Activated CD4-positive, CD25-positive, alpha-beta regulatory T cell treated with anti-CD3 and anti-CD28 coated beads, Interleukin-2, amount 50 U/mL, for 16 hours (primary cell): ENCODE results near the gene NAALADL2.
"Not testable (repeated sequence)": the region's sequence is repeated elsewhere in the genome, so short reads cannot be mapped to it uniquely, and the experiment has no call there.

Experiments
- DNase-seq: peaks from one replicate; pipeline ENCODE4 v3.0.0-alpha.2; 2020; ENCODE audit warnings: low read depth, low spot score

NAALADL2 gene

DNA sequence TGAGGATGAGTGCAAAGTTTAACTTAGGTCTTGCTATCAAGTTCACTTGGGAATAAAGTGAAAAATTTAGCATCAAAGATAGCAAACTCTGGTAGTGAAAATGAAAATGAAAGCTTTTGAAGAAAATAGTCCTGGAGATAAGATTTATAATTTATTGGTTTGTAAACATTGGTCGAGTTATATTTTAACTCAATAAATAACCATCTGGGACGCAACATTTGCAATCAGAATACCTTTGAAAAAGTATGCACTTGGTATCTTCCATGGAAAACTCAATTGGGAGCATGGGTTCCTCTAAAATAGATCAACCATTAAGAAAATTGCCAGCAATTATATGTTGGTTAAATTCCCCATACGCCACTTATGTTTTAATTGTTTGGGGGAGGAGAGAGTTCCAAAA, 209.5 kb downstream of the NAALADL2 start:
- no peak for DNase-seq

DNA sequence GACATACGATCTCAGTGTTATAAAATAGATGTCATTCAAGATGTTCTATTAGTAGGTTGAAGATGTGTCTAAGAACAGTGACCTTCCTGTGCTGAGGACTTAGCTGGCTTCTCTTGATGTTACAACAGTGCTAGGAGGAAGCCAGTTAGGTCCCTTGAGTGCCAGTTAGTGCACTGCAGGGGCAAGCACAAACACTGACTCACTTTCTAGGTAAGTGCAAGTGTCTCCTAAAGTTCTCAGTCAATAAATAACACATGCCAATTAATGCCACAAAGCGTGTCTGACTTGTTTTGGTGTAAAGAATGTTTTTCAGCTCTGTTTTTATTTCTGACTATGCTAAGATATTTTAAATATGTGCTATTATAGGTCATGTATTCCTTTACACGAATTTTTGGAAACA, 211.8 kb downstream of the NAALADL2 start:
- no peak for DNase-seq

DNA sequence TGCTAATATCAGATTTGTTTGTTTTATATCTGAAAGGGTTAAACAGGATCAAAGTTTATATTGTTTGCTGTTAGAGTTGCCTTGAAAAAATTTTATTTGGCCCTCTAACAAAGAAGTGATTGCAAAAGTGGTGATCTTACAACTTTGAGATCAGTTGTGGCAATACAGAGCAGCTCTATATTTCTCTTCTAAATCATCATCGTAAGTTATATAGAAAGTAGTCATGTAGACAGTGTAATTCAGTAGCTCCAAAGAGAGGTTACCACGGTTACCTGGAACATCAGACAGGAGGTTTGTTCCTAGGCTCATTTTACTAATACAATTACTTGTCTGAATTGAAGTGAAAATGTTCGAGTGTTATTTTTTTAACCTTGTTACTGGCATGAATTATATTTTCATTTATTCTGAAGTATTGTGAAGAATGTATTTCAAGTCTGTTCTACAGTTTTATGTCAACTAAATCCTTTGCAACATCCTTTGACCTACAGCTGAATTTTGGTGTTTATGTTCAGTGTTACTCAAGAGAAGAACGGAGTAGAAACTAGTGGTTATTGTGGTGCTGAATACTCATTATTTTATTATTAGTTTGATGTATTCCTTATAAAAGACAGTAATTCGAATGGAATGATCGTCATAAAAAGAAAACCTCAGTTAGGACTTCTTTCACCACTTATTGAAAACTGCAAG, 214.2 kb downstream of the NAALADL2 start:
- no peak for DNase-seq

DNA sequence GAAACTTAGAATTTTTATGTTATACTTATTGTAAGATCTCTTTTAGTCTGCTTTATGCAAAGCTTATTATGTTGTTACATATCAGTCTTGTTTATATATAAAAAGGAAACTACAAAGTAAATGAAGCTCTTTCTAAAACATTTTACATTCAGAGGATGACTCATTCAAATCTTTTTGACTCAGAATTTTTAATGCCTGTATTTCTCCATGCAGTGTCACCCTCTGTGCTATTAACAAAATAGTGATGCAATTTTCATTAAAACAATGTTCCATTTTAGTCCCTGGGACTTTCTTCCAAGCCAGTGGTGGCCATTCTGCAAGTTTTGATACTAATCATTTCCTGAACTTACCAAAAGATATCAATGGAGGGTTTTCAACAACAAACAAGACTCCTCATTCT, 216.1 kb downstream of the NAALADL2 start:
- no peak for DNase-seq

DNA sequence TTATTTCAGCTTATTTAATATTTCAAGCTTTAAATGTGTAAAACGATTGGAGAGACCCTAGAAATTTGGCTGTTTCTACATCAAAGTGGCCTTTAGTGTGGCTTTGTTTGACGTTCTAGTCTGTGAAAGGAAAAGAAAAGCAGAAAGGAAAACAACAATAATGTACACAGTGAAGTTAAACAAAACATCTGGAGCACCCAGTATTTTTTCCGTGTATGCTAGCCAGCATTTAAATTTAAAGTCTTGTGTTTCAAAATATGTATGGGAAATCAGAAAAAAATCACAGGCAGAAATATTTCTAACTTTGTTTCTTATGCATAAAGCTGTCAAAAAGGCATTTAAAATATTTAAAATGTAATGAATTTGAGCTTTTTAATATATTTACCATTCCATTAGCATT, 218.1 kb downstream of the NAALADL2 start:
- DNase-seq: no peak

DNA sequence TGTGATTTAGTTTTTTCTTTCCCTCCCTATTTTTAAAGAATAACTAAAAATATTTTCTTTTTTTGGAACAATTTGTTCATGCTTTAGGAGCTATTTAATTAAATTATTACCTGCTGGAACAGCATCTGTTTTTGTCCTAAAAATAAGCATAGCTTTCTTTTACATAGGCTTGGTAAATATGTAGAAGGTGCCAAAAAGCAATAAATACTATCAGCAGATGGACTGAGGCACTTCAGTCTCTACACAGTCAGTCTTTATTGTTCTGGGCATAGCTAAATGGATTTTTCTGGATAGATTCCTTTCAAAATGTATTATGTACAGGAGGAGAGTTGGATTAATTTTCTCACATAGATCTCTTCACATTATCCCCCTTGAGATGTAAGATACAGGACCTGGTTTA, 223.5 kb downstream of the NAALADL2 start:
- no peak for DNase-seq

DNA sequence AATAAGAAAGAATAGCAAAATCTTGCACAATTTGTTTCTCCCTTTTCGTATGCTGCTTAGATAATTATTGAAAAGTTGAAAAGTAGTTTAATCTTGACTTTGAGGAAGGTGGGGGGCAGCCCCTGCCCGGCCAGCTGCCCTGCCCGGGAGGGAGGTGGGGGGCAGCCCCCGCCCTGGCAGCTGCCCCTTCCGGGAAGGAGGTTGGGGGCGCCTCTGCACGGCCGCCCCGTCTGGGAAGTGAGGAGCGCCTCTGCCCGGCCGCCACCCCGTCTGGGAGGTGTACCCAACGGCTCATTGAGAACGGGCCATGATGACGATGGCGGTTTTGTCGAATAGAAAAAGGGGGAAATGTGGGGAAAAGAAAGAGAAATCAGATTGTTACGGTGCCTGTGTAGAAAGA, 228.0 kb downstream of the NAALADL2 start:
- DNase-seq: not testable (repeated sequence)

DNA sequence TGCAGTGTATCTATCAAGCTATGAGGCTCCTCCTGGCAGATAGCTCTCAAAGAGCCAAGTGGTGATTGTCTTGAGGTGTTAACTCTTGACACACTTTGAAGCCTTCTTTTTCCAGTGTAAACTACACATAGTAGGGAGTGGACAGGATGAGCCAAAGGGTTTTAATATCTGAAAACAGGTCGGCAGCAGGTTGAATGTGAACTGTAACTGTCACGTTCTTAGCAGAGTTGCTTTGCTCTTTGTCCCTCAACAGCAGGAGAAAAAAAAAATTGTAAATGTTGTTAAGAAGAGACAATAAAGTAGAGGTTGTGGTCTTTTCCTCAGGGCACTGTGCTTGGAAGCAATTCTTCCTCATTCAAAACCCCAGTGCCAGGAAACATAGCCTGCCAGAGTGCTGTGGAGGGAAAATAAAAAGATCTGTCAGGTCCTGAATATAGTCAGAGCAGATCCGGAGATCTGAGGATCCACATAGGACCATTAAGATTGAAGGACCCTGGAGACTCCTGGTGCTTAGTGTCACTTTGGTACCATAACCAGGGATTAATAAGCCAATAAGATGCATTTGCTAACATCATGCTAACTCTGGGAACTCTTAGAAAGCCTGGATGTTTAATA, 229.7 kb downstream of the NAALADL2 start:
- no peak for DNase-seq

DNA sequence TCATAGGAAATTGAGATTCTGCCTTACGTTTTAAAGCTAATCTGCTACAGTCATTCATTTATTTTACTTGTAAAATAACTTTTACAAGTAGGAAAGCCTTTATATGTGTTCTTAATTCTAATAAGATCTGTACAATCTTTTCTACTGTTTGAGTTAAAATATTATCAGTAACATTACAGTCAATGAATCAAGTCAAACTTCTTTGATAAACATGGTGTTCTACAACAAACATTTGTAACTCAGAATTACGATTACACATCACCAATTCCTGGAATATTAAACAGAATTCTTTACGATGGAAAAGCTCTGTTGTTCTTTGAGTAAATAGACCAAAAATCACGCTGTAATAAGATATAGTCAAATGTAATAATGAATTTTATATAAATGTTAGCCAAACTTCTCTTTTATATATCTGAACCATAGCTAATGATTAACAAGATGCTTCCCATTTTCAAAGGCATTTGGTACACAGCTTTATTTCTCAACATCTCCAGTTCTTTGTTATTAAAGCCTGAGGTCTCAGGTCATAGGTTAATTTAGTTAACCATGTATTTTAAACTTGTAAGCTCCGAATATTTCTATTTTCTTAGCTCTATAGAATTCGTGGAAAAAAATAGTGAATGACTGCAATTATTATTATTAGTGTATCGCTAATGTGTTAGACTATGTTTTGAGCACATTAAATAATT, 232.4 kb downstream of the NAALADL2 start:
- no peak for DNase-seq

DNA sequence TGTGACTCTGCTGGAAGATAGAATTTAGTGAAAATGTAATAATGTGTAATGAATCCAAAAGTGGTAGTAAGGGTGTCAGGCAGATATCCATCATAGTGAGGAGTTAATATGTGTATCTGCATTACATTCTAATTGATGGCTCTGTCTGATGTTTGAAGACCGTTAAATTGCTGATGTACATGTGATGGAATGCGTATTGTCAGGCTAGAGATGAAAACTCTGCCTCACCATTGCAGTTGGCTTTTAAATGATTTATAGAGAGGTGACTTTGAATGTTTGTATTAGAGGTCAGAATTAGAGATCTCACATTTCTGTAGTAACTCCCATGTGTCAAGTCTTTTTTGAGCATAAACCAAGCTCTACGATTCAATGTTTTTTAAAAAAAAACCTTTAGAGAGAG, 234.6 kb downstream of the NAALADL2 start:
- no peak for DNase-seq

DNA sequence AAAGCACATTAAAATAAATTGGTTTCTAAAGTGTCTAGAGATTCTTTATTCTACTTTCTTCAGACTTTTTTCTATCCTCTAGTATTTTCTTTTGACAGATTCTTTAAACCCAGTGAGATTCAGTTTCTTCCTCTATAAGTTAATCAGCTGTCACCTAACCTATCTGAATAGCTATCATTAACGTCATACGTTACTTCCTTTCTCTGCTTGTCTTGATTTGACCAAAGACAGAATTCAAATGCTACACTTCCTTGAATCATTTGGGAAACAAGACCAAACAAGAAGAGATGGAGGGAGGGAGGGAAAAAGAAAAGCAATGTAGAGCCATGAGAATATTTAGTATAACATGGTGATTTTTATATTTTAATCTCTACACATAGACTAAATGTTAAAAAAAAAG, 235.2 kb downstream of the NAALADL2 start:
- no peak for DNase-seq

DNA sequence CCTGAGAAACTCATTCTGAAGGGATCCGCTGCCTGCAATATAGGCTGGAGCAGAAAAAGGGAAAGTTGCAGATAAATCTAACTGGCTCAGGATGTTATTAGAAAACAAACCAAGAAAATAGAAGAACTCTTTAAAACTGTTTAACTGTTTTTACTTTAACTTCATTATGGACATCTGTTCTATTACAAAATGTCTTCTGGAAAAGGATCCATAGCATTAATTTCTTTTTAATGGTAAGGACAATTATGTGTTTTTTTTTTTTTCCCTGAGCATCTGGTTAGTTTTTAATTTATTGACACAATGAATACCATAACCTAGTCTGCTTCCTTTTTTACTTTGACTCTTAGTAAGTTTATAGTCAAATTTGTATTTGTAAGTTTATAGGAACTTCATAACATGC, 239.5 kb downstream of the NAALADL2 start:
- no peak for DNase-seq

DNA sequence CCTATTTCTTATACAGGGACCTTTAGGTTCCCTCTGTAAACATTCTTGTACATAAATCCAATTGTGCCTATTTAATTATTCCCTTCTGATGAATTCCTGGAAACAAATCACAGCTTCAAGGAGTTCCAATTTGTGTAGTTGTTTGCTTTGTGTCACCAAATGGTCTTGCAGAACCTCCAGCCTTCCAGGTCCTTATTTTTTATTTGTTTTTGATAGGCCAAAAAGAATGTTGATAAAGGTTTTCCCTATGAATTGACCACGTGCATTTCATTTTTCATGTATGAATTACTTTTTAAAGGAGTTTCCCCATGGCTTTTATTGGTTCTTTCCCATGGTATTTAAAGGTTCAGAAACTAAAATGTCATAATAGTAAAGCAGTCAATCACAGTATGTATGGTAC, 243.0 kb downstream of the NAALADL2 start:
- no peak for DNase-seq

DNA sequence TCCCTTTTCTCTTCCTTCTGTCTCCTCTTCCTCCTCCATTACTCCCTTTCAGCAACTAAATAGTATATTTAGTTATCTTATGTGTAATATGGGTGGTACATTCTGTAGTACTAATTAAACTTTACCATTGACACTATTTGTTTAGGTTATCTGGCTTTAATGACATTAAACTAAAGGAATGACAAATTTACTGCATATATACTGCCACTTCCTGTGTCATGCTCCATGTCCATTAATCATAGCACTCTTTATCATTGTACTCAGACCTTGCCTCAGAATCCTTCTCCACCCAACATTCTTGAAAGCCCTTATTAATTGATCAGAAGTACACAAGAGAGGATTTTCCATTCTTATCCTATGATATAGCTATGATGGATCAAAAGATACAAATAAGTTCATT, 244.2 kb downstream of the NAALADL2 start:
- DNase-seq: no peak

DNA sequence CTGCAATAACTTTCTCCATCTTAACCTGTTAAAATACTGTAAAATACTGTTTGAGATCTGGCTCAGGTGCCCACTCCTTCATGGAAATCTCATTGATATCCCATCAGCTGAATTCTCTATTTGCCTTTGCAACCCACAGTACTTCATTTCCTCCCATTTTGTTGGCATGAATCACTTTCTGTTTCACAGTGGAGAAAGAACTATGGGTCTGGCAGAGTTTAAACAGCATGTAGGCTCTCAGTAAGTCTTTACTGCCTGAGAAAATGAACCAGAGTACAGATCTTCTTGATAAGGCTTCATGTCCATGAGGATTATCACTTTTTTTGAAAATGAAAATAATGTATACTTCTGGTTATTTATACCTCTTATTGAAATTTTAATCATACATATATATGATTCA, 245.9 kb downstream of the NAALADL2 start:
- no peak for DNase-seq

DNA sequence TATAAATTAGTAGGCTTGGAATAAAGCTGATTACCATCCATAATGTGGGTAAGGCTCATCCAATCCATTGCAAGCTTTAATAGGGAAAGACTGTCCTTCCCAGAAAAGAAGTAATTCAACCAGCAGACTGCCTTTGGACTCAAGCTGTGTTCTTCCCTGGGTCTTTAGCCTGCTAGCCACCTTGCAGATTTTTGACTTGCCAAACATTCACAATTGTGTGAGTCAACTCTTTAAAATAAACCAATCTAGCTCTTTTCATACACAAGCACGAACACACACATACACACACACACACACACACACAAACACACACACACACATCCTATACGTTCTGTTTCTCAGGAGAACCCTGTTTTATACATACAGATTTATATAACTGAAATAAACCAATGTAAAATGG, 248.1 kb downstream of the NAALADL2 start:
- no peak for DNase-seq

DNA sequence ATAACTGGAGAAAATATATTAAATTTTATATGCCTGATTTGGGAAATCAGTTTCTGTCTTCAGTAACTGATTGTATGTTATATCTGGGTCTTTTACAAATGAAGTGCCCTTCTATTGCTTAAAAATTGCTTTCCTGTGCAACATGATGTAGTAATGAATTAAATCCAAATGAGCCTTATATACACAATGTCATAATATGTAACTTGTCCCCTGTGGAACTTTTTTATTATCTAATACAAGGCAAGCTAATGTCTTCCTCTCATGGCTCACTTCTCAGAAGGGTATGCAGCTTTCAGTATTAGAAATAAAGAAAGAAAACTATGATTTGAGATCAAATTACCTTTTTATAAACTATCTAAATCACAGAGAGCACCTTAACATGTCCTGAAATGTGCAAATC, 248.9 kb downstream of the NAALADL2 start:
- no peak for DNase-seq

DNA sequence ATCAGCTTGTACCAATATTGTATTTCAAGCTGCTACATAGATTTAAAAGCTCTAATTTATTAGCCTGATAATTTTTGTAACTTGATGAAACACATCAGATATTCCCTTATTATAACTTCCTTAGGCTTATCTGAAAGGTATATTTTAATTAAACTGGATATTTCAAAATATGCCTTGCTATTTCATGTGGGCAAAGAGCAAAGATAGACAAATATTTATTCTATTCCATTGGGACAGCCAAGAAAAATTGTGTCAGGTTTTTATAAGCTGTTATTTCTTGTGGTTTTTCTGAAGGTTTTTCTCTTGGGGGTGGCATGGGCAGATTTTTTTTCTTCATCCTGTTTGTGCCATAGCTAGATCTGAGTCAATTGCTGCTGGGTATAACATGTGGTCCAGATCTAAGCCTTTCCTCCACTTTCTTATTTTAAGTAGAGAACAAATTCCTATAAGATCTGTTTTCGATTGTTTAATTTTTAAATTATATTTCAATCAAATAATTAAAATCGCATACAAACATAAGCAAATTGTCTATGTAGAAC, 249.5 kb downstream of the NAALADL2 start:
- DNase-seq: no peak

DNA sequence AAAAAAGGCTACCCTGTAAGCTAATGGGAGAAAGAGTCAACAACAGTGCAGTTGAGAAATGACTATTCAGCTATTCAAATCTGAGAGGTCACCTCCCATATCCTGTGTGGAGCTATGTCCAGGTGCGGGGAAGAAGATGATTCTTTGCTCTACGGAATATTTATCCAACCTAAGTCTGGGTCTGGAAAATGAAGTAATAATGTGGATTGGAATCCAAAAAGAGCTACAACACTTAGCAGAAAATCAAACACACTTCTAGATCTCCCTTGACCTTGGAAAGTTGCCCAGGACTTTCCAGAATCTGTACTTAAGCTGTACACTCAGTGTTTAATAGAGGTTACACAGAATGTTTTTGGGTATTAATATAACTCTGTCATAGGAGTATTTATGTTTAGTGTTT, 251.9 kb downstream of the NAALADL2 start:
- DNase-seq: no peak

DNA sequence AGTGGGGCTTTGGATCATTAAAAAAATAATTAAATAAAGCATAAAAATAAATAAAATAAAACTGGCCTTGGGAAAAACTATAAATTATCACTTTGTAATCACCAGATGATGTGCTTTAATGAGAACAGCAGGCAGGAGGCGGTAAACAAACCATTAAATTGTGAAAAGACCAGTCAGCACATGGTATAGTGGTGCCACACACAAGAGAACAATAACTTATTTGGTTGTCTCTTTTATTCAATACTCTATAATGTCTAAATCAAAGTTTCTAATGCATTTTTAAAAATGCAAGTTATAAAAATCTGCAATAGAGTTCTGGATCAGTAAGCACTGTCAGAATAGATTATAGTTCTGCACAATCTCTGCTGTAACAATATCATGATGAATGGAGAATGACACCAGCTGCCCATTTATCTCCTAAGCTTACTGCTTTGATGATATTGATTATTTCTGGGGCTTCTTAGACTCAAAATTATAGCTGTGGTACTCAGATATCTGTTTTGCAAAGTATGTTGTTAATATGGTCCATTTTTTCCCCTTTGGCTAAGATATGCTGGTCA, 259.3 kb downstream of the NAALADL2 start:
- no peak for DNase-seq

DNA sequence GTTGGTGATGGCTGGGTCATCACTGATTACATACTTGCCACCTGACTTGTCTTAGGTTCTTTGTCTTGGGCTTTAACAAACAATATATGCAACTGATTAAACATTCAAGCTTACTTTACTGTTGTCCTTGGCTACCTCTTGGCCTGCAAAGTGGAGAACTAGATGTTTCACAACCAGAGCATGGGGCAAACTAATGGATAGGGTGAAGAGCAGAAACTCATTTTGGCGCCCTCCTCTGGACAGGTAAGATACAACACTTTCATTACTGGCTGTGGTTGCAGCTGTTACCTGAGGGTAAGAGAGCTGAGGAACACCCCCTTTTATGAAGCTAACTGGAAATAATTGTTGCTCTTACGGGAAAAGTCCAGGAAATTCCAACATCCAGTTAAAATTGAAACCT, 262.1 kb downstream of the NAALADL2 start:
- DNase-seq: no peak

DNA sequence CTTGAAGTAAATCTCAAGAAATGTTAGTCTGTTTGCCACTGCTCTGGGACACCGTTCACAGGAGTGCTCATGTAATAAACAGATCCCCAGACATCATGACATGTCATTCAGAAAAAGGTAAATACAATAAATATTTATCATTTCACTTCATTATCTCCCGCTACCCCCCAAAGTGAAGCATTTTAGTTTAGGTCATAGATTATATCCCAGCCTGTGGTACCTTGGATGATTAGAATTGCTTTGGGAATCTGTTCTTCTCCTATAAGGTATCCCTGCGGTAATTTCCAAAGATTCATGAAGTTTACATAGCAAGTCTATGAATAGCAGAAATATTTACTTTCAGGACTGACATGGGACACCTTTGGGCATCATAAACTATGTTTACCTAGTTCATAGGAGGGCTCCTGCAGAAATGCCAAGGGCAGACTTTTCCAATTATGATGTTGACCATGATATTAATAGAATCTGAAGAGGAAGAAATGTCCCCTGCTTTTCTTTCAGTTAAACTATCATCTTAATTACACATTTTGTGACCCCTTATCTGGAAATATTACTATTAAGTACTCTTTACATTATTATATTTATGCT, 268.0 kb downstream of the NAALADL2 start:
- no peak for DNase-seq
